ENCODE measurements around the gene NPFFR1.

NPFFR1 gene

GRCh38 chr10:70303730-70304129 lies 19.9 kb upstream of the NPFFR1 start:
- no peak for DNase-seq
- Mint-ChIP-seq H3K27me3 (no peaks in the 10 kb centered on the region), H3K9me3 (no peaks in the 10 kb centered on the region), H3K4me1 (ENCODE audit: low read depth) (no peaks in the 10 kb centered on the region), H3K36me3 (ENCODE audit: low read depth) (no peaks in the 10 kb centered on the region), H3K27ac (no peak overlapping the region), H3K4me3 (no peak overlapping the region)

- no peaks in the 10 kb centered on the region for H3K4me1 Mint-ChIP-seq (ENCODE audit: low read depth)
- no peak overlapping the region for H3K27ac Mint-ChIP-seq
- no peak overlapping the region for H3K4me3 Mint-ChIP-seq
- H3K27me3 Mint-ChIP-seq: no peaks in the 10 kb centered on the region
- DNase-seq: no peak
- no peaks in the 10 kb centered on the region for H3K9me3 Mint-ChIP-seq
- no peaks in the 10 kb centered on the region for H3K36me3 Mint-ChIP-seq (ENCODE audit: low read depth)
Measured at GRCh38 chr10:70302292-70302691, 18.5 kb upstream of the NPFFR1 start.

GRCh38 chr10:70300908-70301597 lies 17.2 kb upstream of the NPFFR1 start:
- H3K4me1 Mint-ChIP-seq (ENCODE audit: low read depth): no peaks in the 10 kb centered on the region
- no peaks in the 10 kb centered on the region for H3K9me3 Mint-ChIP-seq
- H3K4me3 Mint-ChIP-seq: no peak overlapping the region
- no peak for DNase-seq
- H3K27me3 Mint-ChIP-seq: no peaks in the 10 kb centered on the region
- no peaks in the 10 kb centered on the region for H3K36me3 Mint-ChIP-seq (ENCODE audit: low read depth)
- no peak overlapping the region for H3K27ac Mint-ChIP-seq

- H3K4me3 Mint-ChIP-seq: no peak overlapping the region
- no peaks in the 10 kb centered on the region for H3K4me1 Mint-ChIP-seq (ENCODE audit: low read depth)
- H3K9me3 Mint-ChIP-seq: no peaks in the 10 kb centered on the region
- no peaks in the 10 kb centered on the region for H3K36me3 Mint-ChIP-seq (ENCODE audit: low read depth)
- H3K27ac Mint-ChIP-seq: no peak overlapping the region
- no peak for DNase-seq
- no peaks in the 10 kb centered on the region for H3K27me3 Mint-ChIP-seq
Measured at GRCh38 chr10:70300461-70300860, 16.7 kb upstream of the NPFFR1 start.

GRCh38 chr10:70299876-70300275 lies 16.1 kb upstream of the NPFFR1 start:
- no peak for DNase-seq
- H3K36me3 Mint-ChIP-seq (ENCODE audit: low read depth): no peaks in the 10 kb centered on the region
- H3K27ac Mint-ChIP-seq: no peak overlapping the region
- H3K4me3 Mint-ChIP-seq: no peak overlapping the region
- no peaks in the 10 kb centered on the region for H3K27me3 Mint-ChIP-seq
- H3K9me3 Mint-ChIP-seq: no peaks in the 10 kb centered on the region
- no peaks in the 10 kb centered on the region for H3K4me1 Mint-ChIP-seq (ENCODE audit: low read depth)

DNA sequence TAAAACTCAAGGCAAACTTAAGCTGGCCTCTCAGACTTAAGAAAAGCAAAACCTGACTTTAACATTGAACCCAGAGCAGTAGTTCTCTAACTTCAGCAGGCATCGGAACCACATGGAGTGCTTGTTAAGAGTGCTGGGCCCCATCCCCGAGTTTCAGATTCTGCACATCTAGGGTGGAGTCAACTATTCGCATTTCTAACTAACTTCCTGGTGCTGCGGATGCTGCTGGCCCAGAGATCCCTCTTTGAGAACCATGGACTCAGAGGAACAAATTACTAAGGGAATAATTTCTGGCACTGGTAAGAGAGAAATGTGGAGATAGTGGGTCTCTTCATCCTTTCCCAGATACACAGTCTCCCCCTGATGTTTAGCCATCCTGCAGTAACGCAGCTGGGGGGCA lies 14.6 kb upstream of the NPFFR1 start:
- Mint-ChIP-seq H3K4me1 (ENCODE audit: low read depth) (no peaks in the 10 kb centered on the region), H3K27ac (no peak overlapping the region), H3K9me3 (no peaks in the 10 kb centered on the region), H3K4me3 (no peak overlapping the region), H3K27me3 (no peaks in the 10 kb centered on the region), H3K36me3 (ENCODE audit: low read depth) (no peaks in the 10 kb centered on the region)
- no peak for DNase-seq

GRCh38 chr10:70297224-70297623 lies 13.4 kb upstream of the NPFFR1 start:
- Mint-ChIP-seq H3K27ac (no peak overlapping the region), H3K36me3 (ENCODE audit: low read depth) (no peaks in the 10 kb centered on the region), H3K27me3 (no peaks in the 10 kb centered on the region), H3K9me3 (no peaks in the 10 kb centered on the region), H3K4me1 (ENCODE audit: low read depth) (no peaks in the 10 kb centered on the region), H3K4me3 (no peak overlapping the region)
- DNase-seq: no peak

- H3K9me3 Mint-ChIP-seq: no peaks in the 10 kb centered on the region
- H3K27ac Mint-ChIP-seq: no peak overlapping the region
- no peak for DNase-seq
- no peaks in the 10 kb centered on the region for H3K36me3 Mint-ChIP-seq (ENCODE audit: low read depth)
- no peak overlapping the region for H3K4me3 Mint-ChIP-seq
- no peaks in the 10 kb centered on the region for H3K4me1 Mint-ChIP-seq (ENCODE audit: low read depth)
- H3K27me3 Mint-ChIP-seq: no peaks in the 10 kb centered on the region
Measured at GRCh38 chr10:70296406-70296899, 12.6 kb upstream of the NPFFR1 start.

DNA sequence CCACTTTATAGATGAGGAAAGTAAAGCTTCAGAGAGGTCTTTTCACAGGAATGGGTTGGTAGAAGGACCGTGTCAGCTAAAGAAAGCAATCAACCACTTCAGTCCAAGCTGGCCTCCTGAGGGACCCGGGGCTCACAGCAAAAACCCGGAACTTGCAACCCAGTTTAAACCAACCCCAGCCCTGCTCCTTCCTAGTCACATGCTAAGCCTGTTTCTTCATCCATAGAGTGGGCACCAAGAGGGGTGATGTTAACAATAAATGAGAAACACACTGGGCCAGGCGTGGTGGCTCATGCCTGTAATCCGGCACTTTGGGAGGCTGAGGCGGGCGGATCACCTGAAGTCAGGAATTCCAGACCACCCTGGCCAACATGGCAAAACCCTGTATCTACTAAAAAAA lies 12.1 kb upstream of the NPFFR1 start:
- DNase-seq: no peak
- no peak overlapping the region for H3K27ac Mint-ChIP-seq
- H3K36me3 Mint-ChIP-seq (ENCODE audit: low read depth): no peaks in the 10 kb centered on the region
- H3K27me3 Mint-ChIP-seq: no peaks in the 10 kb centered on the region
- H3K9me3 Mint-ChIP-seq: no peaks in the 10 kb centered on the region
- no peaks in the 10 kb centered on the region for H3K4me1 Mint-ChIP-seq (ENCODE audit: low read depth)
- H3K4me3 Mint-ChIP-seq: no peak overlapping the region

GRCh38 chr10:70295321-70295720 lies 11.5 kb upstream of the NPFFR1 start:
- no peak for DNase-seq
- Mint-ChIP-seq H3K27me3 (no peaks in the 10 kb centered on the region), H3K4me1 (ENCODE audit: low read depth) (no peaks in the 10 kb centered on the region), H3K36me3 (ENCODE audit: low read depth) (no peaks in the 10 kb centered on the region), H3K9me3 (no peaks in the 10 kb centered on the region), H3K4me3 (no peak overlapping the region), H3K27ac (no peak overlapping the region)

GRCh38 chr10:70293169-70293843 lies 9.5 kb upstream of the NPFFR1 start:
- no peaks in the 10 kb centered on the region for H3K36me3 Mint-ChIP-seq (ENCODE audit: low read depth)

DNA sequence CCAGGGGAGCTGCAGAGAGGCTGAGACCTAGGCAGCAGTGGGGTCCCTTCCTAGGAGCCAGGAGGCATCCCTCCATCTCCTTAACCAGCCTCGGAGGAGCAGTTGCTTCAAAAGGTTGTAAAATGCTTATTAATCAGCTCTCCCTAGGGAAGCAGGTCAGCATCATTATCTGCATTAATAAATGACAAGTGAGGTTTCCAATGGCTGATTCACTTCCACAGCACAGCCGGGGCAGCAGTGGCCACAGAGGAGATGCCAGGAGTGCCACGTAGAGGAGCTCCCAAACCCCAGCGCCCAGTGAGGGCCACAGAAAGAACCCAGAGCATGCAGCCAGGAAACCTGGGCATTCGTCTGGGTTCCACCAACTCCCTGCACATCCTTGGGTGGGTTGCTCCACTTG lies 8.2 kb upstream of the NPFFR1 start:
- no peaks in the 10 kb centered on the region for H3K9me3 Mint-ChIP-seq
- peaks cover 3% of the 10 kb centered on the region for H3K27me3 Mint-ChIP-seq
- H3K36me3 Mint-ChIP-seq (ENCODE audit: low read depth): no peaks in the 10 kb centered on the region
- H3K27ac Mint-ChIP-seq: no peak overlapping the region
- H3K4me3 Mint-ChIP-seq: no peak overlapping the region
- no peaks in the 10 kb centered on the region for H3K4me1 Mint-ChIP-seq (ENCODE audit: low read depth)
- no peak for DNase-seq

More at GRCh38 chr10:70293169-70293843, 9.5 kb upstream of the NPFFR1 start:
- DNase-seq: no peak
- no peaks in the 10 kb centered on the region for H3K4me1 Mint-ChIP-seq (ENCODE audit: low read depth)
- no peaks in the 10 kb centered on the region for H3K9me3 Mint-ChIP-seq
- H3K27me3 Mint-ChIP-seq: no peaks in the 10 kb centered on the region
- H3K4me3 Mint-ChIP-seq: no peak overlapping the region
- H3K27ac Mint-ChIP-seq: no peak overlapping the region

- no peaks in the 10 kb centered on the region for H3K4me1 Mint-ChIP-seq (ENCODE audit: low read depth)
- no peaks in the 10 kb centered on the region for H3K36me3 Mint-ChIP-seq (ENCODE audit: low read depth)
- no peak overlapping the region for H3K27ac Mint-ChIP-seq
- peaks cover 24% of the 10 kb centered on the region for H3K27me3 Mint-ChIP-seq
- H3K4me3 Mint-ChIP-seq: no peak overlapping the region
- no peaks in the 10 kb centered on the region for H3K9me3 Mint-ChIP-seq
- peak; percentile 2 for DNase-seq
Measured at GRCh38 chr10:70289739-70290138, 5.9 kb upstream of the NPFFR1 start.

DNA sequence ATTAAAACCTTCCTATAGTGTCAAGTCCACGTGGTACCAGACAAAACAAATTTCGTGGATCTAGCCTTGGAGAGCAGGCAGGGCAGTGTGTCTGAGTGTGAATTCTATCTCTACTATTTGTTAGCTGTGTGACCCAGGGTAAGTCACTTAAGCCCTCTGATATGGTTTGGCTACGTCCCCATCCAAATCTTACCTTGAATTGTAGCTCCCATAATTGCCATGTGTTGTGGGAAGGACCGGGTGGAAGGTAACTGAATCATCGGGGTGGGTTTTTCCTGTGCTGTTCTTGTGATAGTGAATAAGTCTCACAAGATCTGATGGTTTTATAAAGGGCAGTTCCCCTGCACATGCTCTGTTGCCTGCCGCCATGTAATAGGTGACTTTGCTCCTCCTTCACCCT lies 2.8 kb upstream of the NPFFR1 start:
- Mint-ChIP-seq H3K27ac (no peak overlapping the region), H3K27me3 (peaks cover 49% of the 10 kb centered on the region), H3K4me1 (ENCODE audit: low read depth) (peaks cover 3% of the 10 kb centered on the region), H3K36me3 (ENCODE audit: low read depth) (no peaks in the 10 kb centered on the region), H3K9me3 (no peaks in the 10 kb centered on the region), H3K4me3 (no peak overlapping the region)
- no peak for DNase-seq

DNA sequence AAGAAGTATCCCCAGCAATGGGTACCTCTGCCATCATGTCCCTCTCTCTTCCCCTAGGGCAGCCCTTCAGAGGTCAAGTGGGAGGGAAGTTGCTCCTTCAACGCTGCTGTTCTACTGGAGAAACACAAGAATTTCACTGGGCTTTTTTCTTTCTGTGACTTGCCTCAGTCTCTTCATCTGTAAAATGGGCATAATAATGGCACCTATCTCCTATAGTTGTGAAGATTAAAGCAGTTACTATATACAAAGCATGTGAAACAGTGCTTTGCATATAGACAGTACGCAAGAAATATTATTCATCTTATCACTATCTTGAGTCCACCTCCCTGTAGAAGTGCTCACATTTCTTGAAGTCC lies 1.6 kb upstream of the NPFFR1 start:
- Mint-ChIP-seq H3K4me3 (no peak overlapping the region), H3K27ac (no peak overlapping the region), H3K4me1 (ENCODE audit: low read depth) (peaks cover 3% of the 10 kb centered on the region), H3K9me3 (no peaks in the 10 kb centered on the region), H3K27me3 (peaks cover 58% of the 10 kb centered on the region), H3K36me3 (ENCODE audit: low read depth) (no peaks in the 10 kb centered on the region)
- DNase-seq: no peak

Data from activated T-cell treated with anti-CD3 and anti-CD28 coated beads, Interleukin-2, amount 50 U/mL, for 24 hours (primary cell).